Stimulated activated CD4-positive, alpha-beta T cell treated with anti-CD3 and anti-CD28 coated beads, Interleukin-12 subunit alpha, Interleukin-12 subunit beta, amount 100 ng/mL, for 4 hours (primary cell): ENCODE measurements around the gene SMIM22.

Experiments used
- DNase-seq: peaks from one replicate; pipeline ENCODE4 v3.0.0-alpha.2; 2020

Gene SMIM22

GRCh38 chr16:4795181-4795827 lies at the start of gene SMIM22:
TSS of gene SMIM22 (plus strand) at chr16:4795369. CDS start at chr16:4795735, 366 bp downstream.
- no peak for DNase-seq

- DNase-seq: no peak
Observed at GRCh38 chr16:4746215-4746614, 49.0 kb upstream of the SMIM22 start.

GRCh38 chr16:4746991-4747574 lies 48.1 kb upstream of the SMIM22 start:
- no peak for DNase-seq

- DNase-seq: no peak
Observed at GRCh38 chr16:4747906-4748681, 47.1 kb upstream of the SMIM22 start.

GRCh38 chr16:4748682-4749411 lies 46.3 kb upstream of the SMIM22 start:
- DNase-seq: no peak

GRCh38 chr16:4749700-4750257 lies 45.4 kb upstream of the SMIM22 start:
- DNase-seq: no peak

GRCh38 chr16:4750896-4751295 lies 44.3 kb upstream of the SMIM22 start:
- no peak for DNase-seq

GRCh38 chr16:4752351-4753100 lies 42.6 kb upstream of the SMIM22 start:
- DNase-seq: no peak

- no peak for DNase-seq
Observed at GRCh38 chr16:4753227-4753626, 41.9 kb upstream of the SMIM22 start.

GRCh38 chr16:4754865-4755264 lies 40.3 kb upstream of the SMIM22 start:
- no peak for DNase-seq

- DNase-seq: no peak
Observed at GRCh38 chr16:4755687-4756086, 39.5 kb upstream of the SMIM22 start.

- no peak for DNase-seq
Observed at GRCh38 chr16:4760221-4760910, 34.8 kb upstream of the SMIM22 start.

- DNase-seq: no peak
Observed at GRCh38 chr16:4762205-4762604, 33.0 kb upstream of the SMIM22 start.

- DNase-seq: no peak
Observed at GRCh38 chr16:4763791-4764190, 31.4 kb upstream of the SMIM22 start.

- no peak for DNase-seq
Observed at GRCh38 chr16:4765511-4766474, 29.4 kb upstream of the SMIM22 start.

- peak; percentile 98 for DNase-seq
Observed at GRCh38 chr16:4766875-4767628, 28.1 kb upstream of the SMIM22 start, which contains the start of gene ZNF500. TSS of gene ZNF500 (minus strand) at chr16:4767162. CDS start at chr16:4765978, 1,184 bp downstream.

GRCh38 chr16:4767872-4768548 lies 27.2 kb upstream of the SMIM22 start:
- DNase-seq: no peak

- peak; percentile 89 for DNase-seq
Observed at GRCh38 chr16:4768549-4769305, 26.4 kb upstream of the SMIM22 start.
